GM21825 (cell line): Measurements from ENCODE around the gene IRGC.

Experiments
- ATAC-seq: cut with Tn5 transposase; IDR thresholded peaks from one replicate; pipeline ENCODE4 v1.9.1; 2021; ENCODE audit warnings: mild to moderate bottlenecking, moderate library complexity; ENCODE audit not compliant: unreplicated experiment

IRGC gene

GRCh38 chr19:43721469-43722048, 5.7 kb downstream of the IRGC start:
- ATAC-seq, result no peak

DNA sequence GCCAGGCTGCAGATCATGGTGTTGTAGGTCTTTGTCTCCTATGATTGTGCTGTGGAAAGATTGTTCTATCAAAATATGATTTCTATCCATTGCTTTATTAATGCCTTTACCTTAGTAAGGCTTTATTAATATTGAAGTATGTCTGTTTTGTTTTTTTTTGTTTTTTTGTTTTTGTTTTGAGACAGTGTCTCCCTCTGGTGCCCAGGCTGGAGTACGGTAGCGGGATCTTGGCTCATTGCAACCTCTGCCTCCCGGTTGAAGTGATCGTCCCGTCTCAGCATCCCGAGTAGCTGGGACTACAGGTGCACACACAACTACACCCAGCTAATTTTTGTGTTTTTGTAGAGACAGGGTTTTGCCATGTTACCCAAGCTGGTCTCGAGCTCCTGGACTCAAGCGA, 7.7 kb downstream of the IRGC start:
- no peak for ATAC-seq

GRCh38 chr19:43724896-43725295, 9.0 kb downstream of the IRGC start:
- ATAC-seq, result no peak

DNA sequence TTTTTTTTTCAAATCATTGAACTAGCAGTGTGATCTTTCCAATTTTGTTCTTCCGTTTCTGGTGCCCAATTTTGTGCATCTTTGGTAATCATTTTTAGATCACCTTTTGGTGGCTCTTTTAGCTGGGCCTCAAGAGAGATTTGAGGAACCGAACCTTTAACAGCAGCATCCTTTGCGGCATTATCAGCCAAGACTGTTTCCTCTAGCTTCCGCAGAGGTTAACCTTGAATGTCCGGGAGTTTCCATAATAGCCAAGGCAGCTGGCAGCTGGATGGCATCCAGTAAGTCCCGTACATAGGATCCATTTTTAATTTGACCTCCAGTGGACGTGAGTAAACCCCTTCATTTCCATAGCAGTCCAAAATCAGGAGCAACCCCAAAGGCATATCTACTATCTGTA, 9.6 kb downstream of the IRGC start:
- no peak for ATAC-seq

DNA sequence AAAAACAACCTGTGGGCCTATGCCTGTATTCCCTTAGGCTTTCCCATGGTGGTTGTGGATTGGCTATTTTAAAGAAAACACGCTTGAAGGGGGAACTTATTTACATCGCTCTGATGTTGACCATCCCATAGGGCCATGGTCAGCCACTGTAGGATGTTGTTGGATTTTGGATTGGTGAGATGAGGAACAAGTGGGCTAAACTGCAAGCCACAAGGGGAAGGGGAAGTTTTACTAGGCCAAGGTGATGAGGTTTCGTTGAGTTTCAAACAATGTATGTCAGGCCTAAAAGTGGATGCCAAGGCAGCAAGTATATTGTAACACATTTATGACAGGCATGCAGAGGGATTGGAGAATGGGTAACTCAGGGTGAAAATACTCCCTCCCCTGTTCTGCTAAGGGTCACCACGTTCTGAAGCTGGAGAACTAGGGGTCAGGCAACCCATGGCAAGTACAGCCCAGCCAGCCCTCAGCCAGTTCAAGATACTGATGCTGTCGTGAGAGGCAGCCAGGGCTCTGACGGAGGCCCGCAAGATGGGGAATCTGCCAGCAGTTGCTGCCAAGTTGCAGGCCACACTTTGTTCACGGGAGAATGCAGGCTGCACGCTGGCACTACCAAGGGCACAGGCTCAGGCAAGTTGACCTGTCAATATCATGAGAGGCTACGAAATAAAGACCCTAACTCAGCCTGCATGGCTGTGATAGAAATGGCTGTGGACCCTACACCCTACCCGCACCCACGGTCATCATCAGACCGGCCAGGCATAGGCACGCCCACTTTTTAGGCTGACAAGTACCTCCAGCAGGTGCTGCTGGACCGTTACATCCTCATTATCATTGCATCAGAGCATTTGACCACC, 11.1 kb downstream of the IRGC start:
- ATAC-seq, result no peak

GRCh38 chr19:43727593-43727853, 11.6 kb downstream of the IRGC start:
- no peak for ATAC-seq

- ATAC-seq, result no peak
These were observed 14.0 kb downstream of the IRGC start for GRCh38 chr19:43729919-43730318.

- no peak for ATAC-seq
These were observed 15.5 kb downstream of the IRGC start for GRCh38 chr19:43731346-43731745.

DNA sequence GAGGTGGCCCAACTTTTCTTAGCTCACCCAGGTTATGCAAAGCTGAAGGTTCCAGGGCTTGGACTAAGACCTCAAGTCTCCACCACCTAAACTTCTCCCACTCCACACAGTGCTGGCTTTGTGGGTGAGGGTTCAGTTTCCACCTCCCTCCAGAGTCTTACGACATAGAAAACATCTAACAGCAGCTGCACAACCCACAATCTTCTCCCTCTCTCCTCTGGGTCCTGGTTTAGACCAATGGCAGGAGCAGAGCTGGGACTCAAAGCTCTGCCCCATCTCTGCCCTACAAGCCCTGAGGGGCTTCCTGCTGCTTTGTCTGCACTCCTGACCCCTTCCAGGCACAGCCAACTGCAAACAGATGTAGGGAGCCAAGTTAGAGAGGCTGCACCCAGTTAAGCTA, 16.0 kb downstream of the IRGC start:
- ATAC-seq, result no peak

- ATAC-seq, result no peak
These were observed 19.1 kb downstream of the IRGC start for GRCh38 chr19:43735013-43735412.

DNA sequence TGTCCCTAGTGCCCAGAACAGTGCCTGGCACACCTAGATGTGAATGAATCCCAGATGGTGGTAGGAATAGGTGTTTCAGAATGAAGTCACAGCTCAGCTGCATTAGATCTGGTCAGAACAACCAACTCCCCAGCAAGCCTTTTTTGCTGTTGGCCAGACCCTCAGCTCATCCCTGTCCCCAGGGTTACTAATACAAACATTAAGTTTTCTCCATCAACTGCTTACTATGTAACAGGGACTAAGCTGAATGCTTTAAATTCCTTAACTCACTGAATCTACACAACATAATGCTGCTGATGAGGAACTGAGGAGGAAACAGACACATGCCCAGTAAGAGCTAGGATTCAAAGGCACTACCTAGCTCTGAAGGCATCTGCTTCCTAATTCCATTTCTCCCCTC, 20.1 kb downstream of the IRGC start:
- no peak for ATAC-seq

GRCh38 chr19:43738780-43739211, 22.9 kb downstream of the IRGC start:
- ATAC-seq, result no peak

DNA sequence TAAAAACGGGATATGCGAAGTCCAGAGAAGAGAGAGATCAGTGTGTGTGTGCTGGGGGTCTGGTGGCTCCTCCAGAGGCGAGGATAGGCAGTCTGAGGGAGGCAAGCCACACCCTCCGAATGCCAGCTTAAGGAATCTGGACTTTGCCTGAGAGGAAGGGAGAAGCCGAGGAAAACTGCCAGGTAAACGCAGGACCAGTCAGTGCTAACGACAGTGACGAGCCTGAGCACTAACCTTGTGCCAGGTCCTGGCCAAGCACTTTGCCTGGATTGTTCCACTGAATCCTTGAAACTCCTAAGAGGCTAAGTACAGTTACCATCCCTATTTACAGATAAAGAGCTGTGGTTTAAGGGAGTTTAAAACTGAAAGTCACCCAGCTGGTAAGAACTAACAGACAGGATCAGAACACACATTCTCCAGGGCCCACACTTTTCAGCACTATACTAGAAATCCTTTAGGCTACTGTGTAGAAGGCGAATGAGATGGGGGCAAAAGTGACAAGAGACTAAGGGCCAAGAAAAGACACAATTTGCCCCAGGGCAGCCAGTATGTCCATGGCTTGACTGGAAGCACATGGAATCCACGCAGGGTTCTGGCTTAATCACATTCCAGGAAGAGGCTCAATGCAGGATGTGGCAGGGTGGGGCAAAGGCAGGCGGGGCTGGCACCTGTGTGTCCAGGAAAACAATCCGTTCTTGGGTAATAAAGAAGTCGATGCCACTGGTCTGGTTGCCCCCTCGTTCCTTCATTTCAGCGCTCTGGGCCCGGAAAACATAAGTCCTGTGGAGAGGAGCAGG, 23.8 kb downstream of the IRGC start:
- ATAC-seq, result no peak

DNA sequence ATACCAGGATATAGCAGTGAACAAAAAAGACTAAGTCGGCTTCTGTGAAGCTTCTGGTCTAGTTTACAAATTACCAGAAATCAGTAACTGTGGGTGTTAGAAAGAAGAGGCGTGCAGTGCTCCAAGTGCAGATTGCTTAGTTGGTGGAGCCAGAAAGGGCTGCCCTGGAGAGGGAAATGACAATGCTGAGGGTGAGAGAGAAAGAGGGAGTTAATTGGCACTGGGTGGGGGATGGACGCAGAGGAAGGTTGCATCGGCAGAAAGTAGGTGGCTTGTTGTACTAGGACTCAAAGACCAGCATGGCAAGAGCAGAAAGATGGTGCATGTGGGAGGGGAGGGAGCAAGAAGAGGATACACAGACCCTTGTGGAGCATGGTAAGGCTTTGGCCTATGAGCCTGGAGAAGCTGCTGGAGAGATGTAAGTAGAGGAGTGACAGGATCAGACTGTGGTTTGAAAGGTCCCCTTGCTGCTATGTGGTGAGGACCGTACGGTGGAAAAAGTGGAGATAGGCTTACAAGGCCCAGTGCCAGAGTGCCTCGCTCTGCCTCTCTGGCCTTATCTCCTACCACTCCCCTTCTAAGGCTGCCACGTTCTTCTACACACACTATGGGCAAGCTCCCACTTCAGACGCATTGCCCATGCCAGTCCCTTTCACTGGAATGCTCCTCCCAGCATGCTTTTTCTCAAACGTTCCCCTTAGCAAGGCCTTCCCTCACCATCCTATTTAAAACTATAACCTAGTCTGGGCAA, 25.4 kb downstream of the IRGC start:
- ATAC-seq, result no peak

DNA sequence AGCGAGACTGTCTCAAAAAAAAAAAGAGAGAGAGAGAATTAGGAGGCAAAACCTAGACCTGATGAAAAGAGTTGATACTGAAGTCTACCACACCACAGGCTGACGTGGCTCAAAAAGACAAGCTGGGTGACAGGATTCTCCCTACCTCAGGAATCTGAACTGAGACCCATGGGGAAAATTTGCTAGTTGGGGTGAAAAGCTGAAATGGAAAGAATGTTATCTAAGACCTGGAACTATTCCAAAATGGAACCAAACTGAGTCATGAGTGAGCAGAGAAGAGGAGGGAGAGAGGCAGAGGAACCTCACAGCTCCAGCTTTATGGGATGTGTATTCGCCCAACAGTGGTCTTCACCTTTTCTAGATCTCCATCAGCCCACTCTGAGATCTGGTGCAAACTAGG, 27.2 kb downstream of the IRGC start:
- no peak for ATAC-seq

DNA sequence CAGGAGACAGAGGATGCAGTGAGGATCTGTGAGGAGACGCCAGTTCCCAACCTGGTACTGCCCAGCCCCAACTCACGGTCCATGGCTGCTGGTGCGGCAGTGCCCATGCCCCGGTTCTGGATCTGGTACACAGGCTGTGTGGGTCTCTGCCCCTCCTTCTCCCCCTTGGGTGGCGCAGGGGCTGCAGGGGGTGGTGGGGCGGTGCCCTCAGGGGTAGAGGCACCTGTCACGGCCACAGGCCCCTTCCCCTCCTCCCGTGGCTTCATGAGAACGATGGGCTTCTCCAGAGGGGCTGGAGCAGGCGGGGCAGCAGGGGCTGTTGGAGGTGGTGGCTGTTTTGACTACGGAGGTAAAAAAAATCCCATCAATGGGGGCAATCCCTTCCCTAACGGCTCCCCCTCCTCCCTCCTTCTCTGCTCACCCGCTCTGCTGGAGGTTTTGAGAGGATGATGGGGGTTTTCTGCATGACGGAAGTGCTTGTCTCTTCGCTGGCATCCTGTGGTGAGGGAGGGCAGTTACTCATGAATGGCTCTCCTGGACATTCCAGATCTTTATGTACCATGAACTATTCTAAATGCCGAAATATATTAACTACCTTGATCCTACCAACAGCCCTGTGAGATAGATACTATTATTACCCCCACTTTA, 31.8 kb downstream of the IRGC start:
- no peak for ATAC-seq

DNA sequence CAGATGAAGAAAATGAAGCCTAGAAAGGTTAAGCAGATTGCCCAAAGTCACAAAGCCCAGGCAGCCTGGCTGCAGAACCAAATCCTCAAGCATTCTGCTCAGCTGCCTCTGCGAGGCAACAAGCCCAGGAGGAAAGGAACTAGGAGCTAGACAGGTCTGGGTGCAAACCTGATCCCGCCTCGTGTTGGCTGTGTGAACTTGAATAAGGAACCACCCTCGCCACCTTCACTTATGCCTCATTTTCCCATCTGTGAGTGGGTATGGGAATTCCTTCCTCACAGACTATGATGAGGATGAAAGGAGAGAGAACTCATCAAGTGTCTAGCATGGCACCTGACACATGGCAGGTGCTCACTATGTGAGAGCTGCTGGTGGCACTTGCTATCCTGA, 32.3 kb downstream of the IRGC start:
- ATAC-seq, result no peak

GRCh38 chr19:43748685-43749084, 32.8 kb downstream of the IRGC start:
- ATAC-seq, result no peak

DNA sequence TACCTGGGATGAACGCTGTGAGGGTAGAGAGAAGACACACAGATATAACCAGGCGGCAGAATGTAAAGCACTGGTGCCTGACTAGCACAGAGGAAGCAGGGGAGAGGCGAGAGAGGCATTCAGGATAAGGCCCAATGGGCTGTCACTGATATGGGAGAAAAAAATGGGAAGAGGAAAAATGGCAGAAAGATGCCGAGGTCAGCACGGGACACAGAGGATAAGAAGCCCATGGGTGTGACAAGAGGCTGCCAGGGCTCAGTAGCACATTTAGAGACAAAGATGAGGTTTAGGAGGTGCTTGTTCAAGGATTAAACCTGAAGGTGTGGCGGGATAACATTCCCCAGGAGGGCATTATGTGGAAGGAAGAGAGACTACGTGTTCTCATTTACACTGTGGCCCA, 33.3 kb downstream of the IRGC start:
- no peak for ATAC-seq

DNA sequence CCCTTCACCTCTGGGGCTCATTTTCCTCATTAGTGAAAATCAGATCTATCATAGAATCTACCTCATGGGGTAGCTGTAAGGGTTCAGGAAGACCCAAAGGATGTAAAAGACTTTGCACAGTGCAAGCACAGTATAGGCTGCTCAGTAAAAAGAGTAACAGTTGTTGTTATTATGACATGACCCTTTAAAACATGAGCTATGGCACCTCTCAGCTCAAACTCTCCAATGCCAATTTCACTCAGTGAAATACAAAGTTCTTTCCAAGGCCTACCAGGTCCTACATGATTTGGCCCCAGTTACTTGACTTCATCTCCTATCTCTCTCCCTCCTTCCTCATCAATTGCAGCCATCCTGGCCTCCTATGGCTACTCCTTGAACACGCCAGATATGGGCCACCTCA, 34.0 kb downstream of the IRGC start:
- ATAC-seq, result no peak
